Testis (tissue), 2 donors: Measurements from ENCODE around the gene HSPA12A.

Source experiments
- POLR2A ChIP-seq: fragments of 450-650 bp; IDR thresholded peaks from one replicate; pipeline ENCODE4 v1.6.1; 2017; ENCODE audit warnings: antibody characterized with exemption, mild to moderate bottlenecking, moderate library complexity
- TF ChIP-seq, protein P1 (sequence below), 3 experiments: fragments of 450-650 bp in 2 of 3; fragments of 200-600 bp in 1 of 3; sonication (generic) in 1 of 3; IDR thresholded peaks; one replicate each; pipeline ENCODE4 v1.5.1; 2016 to 2019; ENCODE audit warnings: antibody characterized with exemption in 3 of 3, mild to moderate bottlenecking in 2 of 3, moderate library complexity in 1 of 3

DNA sequence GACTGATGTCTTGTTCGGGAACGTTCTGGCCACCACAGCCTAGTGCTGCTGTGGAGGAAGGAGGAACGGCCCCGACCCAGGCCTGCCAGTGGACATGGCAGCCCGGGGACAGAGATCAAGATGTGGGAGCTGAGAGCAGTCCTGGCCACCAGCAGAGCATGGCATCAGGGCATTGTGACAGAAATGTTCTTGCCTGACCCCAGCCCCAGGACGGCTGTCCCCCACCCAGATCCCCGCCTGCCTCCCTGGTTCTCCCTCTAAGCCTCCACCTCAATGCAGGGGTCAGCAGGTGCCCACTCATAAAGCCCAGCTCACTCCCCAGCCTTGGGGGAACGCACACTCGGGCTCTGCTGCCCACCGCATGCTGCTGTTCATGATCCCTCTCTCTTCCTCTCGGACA is 42.9 kb upstream of the HSPA12A start:
- TF ChIP-seq, protein P1, sequence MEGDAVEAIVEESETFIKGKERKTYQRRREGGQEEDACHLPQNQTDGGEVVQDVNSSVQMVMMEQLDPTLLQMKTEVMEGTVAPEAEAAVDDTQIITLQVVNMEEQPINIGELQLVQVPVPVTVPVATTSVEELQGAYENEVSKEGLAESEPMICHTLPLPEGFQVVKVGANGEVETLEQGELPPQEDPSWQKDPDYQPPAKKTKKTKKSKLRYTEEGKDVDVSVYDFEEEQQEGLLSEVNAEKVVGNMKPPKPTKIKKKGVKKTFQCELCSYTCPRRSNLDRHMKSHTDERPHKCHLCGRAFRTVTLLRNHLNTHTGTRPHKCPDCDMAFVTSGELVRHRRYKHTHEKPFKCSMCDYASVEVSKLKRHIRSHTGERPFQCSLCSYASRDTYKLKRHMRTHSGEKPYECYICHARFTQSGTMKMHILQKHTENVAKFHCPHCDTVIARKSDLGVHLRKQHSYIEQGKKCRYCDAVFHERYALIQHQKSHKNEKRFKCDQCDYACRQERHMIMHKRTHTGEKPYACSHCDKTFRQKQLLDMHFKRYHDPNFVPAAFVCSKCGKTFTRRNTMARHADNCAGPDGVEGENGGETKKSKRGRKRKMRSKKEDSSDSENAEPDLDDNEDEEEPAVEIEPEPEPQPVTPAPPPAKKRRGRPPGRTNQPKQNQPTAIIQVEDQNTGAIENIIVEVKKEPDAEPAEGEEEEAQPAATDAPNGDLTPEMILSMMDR (IDR thresholded peaks at IDR 0.05), result no peak
- no peak for TF ChIP-seq POLR2A
